ENCODE data around the gene SMARCB1.

The SMARCB1 gene

DNA sequence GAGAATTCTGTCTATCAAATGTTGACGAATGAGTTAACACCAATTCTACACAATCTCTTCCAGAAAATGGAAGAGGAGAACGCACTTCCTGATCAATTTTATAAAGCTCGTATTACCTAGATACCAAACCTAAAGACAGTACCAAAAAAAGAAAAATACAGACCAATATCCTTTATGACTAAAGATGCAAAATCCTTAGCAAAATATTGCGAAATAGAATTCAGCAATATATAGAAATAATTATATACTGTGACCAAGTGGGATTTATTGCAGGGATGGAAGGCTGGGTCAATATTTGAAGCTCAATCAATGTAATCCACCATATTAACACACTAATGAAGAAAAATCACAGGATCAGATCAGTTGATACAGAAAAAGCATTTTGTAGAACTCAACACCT lies 25.6 kb downstream of the SMARCB1 start:
- in situ Hi-C loops (cut with MboI; ENCODE audit: low pct_unique_long_range_greater_than_20kb, low sequenced_read_pairs, unreplicated experiment): no loop called here
- TF ChIP-seq, protein P1, sequence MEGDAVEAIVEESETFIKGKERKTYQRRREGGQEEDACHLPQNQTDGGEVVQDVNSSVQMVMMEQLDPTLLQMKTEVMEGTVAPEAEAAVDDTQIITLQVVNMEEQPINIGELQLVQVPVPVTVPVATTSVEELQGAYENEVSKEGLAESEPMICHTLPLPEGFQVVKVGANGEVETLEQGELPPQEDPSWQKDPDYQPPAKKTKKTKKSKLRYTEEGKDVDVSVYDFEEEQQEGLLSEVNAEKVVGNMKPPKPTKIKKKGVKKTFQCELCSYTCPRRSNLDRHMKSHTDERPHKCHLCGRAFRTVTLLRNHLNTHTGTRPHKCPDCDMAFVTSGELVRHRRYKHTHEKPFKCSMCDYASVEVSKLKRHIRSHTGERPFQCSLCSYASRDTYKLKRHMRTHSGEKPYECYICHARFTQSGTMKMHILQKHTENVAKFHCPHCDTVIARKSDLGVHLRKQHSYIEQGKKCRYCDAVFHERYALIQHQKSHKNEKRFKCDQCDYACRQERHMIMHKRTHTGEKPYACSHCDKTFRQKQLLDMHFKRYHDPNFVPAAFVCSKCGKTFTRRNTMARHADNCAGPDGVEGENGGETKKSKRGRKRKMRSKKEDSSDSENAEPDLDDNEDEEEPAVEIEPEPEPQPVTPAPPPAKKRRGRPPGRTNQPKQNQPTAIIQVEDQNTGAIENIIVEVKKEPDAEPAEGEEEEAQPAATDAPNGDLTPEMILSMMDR (IDR thresholded peaks at IDR 0.05; ENCODE audit: extremely low read depth, insufficient read depth, missing control alignments): no peak

DNA sequence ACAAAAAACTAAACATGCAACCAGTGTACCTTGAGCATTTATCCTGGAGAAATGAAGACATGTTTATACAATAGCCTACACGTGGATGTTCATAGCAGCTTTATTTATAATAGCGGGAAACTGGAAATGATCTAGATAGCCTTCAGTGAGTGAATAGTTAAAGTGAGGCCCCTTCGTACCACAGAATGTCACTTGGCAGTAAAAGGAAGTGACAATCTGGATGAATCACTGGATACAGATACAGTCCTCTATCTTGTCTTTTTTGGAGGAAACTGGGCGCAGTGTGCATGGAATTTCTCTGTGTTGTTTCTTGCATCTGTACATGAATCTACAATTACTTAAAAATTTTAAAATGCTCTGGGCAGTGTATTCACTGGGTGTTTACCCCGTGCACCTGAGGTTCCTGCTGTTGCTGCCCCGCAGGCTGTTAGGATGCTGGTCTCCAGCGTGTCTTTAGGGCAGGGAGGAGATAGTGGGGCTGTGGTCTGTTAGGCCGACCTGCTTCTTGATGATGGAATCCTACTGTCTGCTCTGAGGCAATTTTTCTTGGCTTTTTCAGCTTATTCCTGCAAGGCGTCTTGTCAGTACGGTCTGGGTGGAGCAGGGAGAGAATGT lies 28.9 kb downstream of the SMARCB1 start:
- in situ Hi-C loops (cut with MboI; ENCODE audit: low pct_unique_long_range_greater_than_20kb, low sequenced_read_pairs, unreplicated experiment): no loop called here
- no peak for DNase-seq (ENCODE audit: low spot score)
- TF ChIP-seq, protein P1 (IDR thresholded peaks at IDR 0.05; ENCODE audit: extremely low read depth, insufficient read depth, missing control alignments): no peak

More for the DNA sequence above, 25.6 kb downstream of the SMARCB1 start:
- DNase-seq (ENCODE audit: low spot score): no peak

DNA sequence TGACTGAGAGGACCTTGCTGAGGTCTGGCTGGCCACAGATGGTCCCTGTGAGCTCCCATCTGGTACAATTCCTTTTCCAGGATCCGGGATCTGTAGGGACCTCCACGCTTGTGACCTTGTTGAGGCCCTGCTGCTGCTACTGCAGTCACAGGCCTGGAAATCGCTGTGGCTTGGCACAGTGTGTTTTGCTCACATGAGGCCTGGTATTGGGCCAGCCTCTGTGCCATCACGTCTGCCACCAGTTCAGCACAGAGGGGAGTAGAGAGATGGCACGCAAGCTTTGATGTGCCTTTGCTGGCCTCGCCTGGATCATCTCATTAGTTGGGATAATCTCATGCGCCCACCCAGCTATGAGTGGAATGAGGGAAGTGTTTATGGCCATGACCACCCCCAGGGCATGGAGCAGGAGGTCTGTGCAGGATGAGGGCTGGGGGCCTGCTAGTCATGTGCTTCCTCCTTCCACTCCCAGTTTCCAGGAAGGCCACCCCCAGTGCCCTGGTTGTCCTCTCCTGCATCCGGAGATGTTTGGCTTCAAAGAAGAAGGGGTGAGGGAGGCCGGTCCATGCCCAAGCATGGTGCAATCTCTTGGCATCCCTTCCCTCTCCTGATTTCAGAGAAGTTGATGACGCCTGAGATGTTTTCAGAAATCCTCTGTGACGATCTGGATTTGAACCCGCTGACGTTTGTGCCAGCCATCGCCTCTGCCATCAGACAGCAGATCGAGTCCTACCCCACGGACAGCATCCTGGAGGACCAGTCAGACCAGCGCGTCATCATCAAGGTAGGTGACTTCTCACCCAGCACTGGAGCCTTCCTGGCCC lies 29.6 kb downstream of the SMARCB1 start:
- TF ChIP-seq, protein P1 (IDR thresholded peaks at IDR 0.05; ENCODE audit: extremely low read depth, insufficient read depth, missing control alignments): no peak
- DNase-seq (ENCODE audit: low spot score): no peak
- in situ Hi-C loops (cut with MboI; ENCODE audit: low pct_unique_long_range_greater_than_20kb, low sequenced_read_pairs, unreplicated experiment): no loop called here

DNA sequence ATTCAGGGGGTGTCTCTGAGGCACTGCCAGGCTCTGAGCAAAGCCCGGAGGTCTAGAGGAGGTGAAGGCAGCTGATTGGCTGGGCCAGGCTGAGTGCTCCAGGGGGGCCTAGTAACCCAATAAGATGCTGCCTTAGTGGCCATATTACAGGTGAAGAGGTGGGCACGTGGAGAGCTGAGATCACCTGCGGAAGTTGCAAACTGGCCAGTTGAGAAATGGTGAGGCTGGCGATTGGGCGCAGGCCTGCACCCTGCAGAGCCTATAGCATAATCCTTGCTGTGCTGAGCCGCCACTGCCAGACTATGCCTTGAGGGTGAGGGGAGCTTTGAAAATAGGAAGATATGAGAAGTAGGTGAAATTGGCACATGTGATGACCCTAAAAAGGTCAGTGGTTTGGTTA lies 30.4 kb downstream of the SMARCB1 start:
- TF ChIP-seq, protein P1 (IDR thresholded peaks at IDR 0.05; ENCODE audit: extremely low read depth, insufficient read depth, missing control alignments): no peak
- in situ Hi-C loops (cut with MboI; ENCODE audit: low pct_unique_long_range_greater_than_20kb, low sequenced_read_pairs, unreplicated experiment): no loop called here
- DNase-seq (ENCODE audit: low spot score): no peak

DNA sequence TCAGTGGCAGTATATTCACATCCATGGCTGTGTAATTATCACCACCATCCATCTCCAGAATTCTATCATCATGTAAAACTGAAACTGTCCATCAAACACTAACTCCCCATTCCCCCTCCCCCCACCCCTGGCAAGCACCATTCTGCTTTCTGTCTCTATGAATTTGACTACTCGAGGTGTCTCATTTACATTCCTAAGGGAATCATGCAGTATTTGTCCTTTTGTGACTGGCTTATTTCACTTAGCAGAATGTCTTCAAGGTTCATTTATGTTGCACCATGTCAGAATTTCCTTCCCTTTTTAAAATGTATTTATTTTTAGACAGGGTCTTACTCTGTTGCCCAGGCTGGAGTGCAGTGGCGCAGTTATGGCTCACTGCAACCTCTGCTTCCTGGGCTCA lies 31.8 kb downstream of the SMARCB1 start:
- TF ChIP-seq, protein P1 (IDR thresholded peaks at IDR 0.05; ENCODE audit: extremely low read depth, insufficient read depth, missing control alignments): no peak
- no peak for DNase-seq (ENCODE audit: low spot score)
- in situ Hi-C loops (cut with MboI; ENCODE audit: low pct_unique_long_range_greater_than_20kb, low sequenced_read_pairs, unreplicated experiment): no loop called here

DNA sequence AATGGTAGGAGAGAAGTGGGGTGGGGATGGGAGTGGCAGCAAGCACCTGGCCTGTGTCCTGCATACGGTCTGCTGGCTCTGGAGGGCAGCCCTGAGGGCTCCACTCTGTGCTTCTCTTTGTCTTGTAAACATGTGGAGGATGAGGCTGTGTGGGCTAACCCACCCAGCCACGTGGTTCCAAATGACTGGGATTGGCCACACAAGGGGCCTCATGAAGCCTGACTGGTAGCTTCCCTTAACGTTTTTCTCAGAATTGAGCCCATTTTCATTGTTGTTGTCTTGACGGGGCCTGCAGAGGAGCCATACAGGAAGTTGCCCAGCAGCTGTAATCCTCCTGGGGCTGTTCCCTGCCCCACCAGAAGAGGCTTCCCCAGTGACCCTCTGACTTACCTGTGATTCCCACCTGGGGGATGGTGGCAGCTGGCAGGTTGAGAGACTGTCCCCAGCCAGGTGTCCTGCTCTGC lies 34.0 kb downstream of the SMARCB1 start:
- no peak for DNase-seq (ENCODE audit: low spot score)
- TF ChIP-seq, protein P1 (IDR thresholded peaks at IDR 0.05; ENCODE audit: extremely low read depth, insufficient read depth, missing control alignments): no peak
- in situ Hi-C loops (cut with MboI; ENCODE audit: low pct_unique_long_range_greater_than_20kb, low sequenced_read_pairs, unreplicated experiment): no loop called here

All from GM13977 (cell line).